ENCODE results near the gene SLC35A5.

SLC35A5 gene

DNA sequence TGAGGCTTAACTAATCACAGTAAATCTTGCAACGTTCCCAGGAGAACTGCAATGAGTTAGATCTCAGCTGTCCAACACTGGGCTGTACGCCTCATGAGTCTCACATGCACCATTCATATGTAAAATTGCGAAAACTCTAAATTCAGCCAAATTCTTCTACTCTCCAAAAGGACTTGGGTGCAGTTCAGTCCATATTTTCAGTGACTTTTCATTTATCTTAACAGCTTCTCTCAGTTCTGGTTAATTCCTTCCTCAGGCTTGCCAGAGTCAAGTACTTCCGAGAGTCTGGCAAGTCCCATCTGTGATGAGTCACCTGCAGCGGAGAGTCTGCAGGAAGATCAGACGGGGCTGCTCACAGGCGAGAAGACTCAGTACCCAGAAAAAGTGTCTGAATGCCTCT, 67.6 kb downstream of the SLC35A5 start:
- no peak for DNase-seq

DNA sequence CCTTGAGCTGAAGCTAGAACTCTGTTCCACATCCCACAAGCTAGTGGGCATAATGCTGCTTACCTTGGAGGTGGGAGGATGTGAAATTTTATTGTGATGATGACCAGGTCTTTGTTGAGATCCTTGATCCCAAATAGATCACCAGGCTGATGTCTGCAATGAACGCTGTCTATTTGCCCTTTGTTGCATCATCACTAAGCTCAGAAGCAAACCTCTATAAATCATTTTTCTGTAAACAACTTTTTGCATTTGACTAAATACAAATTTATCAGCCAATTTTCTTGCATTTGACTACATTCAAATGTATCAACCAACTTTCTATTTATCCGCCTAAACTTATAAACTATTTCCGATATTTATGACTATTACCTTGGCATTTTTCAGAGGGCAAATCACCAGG, 69.4 kb downstream of the SLC35A5 start:
- DNase-seq = no peak

DNA sequence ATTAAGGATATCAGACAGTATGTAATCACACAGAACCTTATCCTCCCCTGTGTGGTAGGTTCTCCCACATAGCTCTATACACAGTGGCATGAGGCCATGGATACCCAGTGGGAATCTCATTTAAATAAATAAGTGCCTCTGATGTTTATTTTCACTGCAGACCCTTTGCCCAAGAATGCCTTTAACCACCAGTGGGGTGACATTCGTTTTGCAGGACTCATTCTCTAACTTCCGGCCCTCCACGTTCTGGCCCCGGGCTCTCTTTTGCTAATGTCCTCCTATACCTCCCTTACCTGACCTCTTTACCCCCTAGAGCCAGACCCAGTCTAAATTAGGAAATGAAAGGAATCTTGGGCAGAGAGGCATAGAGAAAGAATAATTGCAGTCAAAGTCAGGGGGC, 70.8 kb downstream of the SLC35A5 start:
- no peak for DNase-seq

DNA sequence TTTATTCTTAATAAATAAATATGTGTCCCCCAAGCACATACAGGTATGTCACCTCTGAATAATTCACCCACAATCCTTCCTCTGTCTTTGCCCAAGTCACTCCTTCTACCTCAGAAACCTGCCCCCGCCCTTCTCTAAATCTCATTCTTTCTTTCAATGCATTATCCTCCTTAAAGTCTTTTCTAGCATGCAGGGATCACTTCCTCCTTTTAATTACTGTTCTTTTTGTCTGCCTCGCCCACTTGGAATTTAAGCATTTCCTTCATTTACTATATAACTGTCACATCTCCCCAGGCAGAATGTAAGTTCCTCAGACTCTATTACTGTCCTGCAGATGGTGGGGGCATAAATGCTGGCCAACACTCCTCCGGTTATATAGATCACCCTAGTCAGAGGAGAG, 71.3 kb downstream of the SLC35A5 start:
- no peak for DNase-seq

DNA sequence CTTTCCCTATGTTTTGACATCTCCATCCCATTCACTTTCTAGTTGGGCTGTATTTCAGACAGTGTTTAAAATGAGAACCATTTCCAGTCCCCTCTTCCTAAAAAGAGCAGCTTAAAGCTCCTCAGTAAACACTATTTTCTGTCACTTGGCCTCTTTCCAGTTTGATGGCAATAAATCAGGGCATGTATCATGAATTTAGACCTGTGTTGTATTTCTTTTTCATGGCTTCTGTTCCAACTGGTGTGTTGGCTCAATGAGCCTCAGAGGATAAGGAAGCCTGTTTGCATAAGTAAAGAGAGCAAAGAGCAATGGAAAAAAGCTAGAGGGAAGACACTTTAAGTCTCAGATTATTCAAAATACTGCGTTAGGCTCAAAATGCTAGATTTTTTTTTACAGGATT, 71.9 kb downstream of the SLC35A5 start:
- no peak for DNase-seq

DNA sequence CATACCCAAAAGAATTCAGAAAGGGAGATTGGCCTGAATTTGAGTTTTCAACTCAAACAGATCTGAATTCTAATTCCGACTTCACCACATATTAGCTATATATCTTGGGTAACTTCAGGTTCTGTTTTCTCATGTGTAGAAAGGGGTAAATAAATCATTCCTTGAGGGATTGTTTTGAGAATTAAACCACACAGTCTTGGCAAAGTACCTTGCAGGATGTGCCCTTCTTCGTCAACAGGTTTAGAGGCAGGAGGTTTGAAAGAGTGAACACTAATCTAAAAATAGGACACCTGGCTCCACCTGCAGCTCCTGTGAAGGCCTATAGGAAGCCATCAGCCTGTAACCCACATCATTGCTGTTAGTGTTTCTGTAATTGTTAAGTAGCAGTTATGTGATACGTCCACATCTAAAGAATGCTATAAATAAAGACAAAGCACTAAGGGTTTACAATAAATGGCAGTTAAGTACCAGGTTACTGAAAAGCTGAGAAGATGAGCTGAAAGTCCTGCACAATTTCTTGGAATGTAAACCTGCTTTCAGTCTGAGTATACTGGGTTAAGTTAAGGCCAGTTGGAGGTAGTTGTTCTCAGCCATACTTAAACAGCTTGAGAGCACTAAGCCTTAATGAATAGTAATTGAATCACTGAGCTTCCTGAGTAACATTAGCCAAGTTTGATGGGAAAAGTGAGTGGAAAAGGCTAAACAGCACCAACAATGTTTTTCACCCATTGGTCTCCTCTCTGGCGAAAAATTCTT, 73.1 kb downstream of the SLC35A5 start:
- no peak for DNase-seq

Data from NCI-H2081 treated with DMSO at 0.1 percent for 48 hours (cell line).